Activated CD8-positive, alpha-beta memory T cell treated with anti-CD3 and anti-CD28 coated beads, Interleukin-2, amount 10 ng/mL, durations not matched to agents 7 days and 5 days (primary cell): ENCODE results near the gene PSMG1. TPM values are rescaled to one million over a fixed set of nuclear protein-coding genes. Genes with fewer than 3 reads are reported as not detected.

Source experiments
- ATAC-seq: fragments of 150-1000 bp; cut with Tn5 transposase; one replicate; pipeline ENCODE4 v1.10.0; 2021; ENCODE audit warnings: moderate library complexity
- CTCF ChIA-PET: fragments of 350-600 bp; sonication (Branson Sonifier 250); formaldehyde crosslinking; loops from one replicate; lab custom pipeline; 2021; ENCODE audit warnings: antibody characterized with exemption; lab: Charles Lee
- DNase-seq: peaks from one replicate; pipeline ENCODE4 v3.0.0-alpha.2; 2020
- H3K27ac Mint-ChIP-seq: one replicate; pipeline ENCODE4 v1.8.0; 2021; ENCODE audit warnings: mild to moderate bottlenecking, mixed read lengths
- H3K27me3 Mint-ChIP-seq: one replicate; pipeline ENCODE4 v1.8.0; 2021; ENCODE audit warnings: mixed read lengths
- H3K36me3 Mint-ChIP-seq: one replicate; pipeline ENCODE4 v1.8.0; 2021; ENCODE audit warnings: mild to moderate bottlenecking, mixed read lengths
- H3K4me1 Mint-ChIP-seq: one replicate; pipeline ENCODE4 v1.8.0; 2021; ENCODE audit warnings: mixed read lengths
- H3K4me3 Mint-ChIP-seq: one replicate; pipeline ENCODE4 v1.8.0; 2021; ENCODE audit warnings: mild to moderate bottlenecking, moderate library complexity, mixed read lengths
- H3K9me3 Mint-ChIP-seq: one replicate; pipeline ENCODE4 v1.8.0; 2022; ENCODE audit warnings: low read depth, mixed read lengths
- total RNA-seq, 2 experiments: library from RNA; stranded (reverse); gene quantifications; one replicate each; pipeline ENCODE4 v1.2.3, GENCODE V29; 2021

The PSMG1 gene
- total RNA-seq, 2 experiments from 2014 or later, result 62.9 to 88.1 TPM

GRCh38 chr21:39184050-39184980, 1.1 kb upstream of the PSMG1 start:
- no peaks in the 10 kb centered on the region for H3K9me3 Mint-ChIP-seq
- peak overlapping the region; percentile 98 for H3K27ac Mint-ChIP-seq
- no peak for DNase-seq
- peaks cover 39% of the 10 kb centered on the region for H3K4me1 Mint-ChIP-seq
- no peaks in the 10 kb centered on the region for H3K27me3 Mint-ChIP-seq
- H3K4me3 Mint-ChIP-seq, result peak overlapping the region; percentile 99
- peaks cover 17% of the 10 kb centered on the region for H3K36me3 Mint-ChIP-seq
- ATAC-seq, result no peak
- CTCF ChIA-PET, result interaction anchor here (0.5 to 1.8 kb wide), 8 partner anchors 13 to 375 kb away, joined by 3 to 8 read pairs (median 3); a partner anchor contains a TSS

DNA sequence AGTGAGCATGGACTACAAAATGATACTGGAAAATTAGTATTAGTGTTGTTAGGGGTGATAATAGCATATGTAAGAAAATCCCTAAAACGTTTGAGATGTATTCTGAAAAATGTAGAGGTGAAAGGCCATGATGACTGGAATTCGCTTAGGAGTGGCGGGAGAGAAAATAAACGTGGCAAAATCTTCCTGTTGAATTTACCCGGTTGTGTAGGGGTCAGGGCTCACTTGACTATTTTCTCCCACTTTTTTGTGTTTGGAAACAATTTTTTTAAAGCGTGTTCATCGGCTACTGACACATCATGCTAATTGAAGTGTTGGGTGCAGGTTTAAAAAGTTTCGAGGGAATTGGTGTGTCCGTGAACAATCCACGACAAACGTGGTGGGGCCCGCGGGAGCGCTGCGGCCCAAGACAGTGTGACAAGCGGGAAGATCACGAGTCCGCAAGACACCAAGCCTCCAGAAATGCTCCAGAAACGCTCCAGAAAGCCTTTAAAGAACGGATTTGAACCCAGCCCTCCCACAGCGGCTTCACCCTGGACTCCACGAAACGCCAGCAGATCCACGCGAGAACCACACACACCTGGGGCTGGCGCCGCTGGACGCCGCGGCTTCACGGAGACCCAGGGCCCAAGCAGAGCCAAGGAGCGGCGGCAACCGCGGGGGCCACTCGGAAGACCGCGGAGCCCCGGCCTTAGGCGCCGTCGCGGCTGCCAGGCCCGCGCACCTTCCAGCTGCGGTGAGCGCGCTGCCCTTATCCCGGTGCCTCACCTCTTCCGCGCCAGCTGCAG, 573 bp downstream of the PSMG1 start:
- peak overlapping the region; percentile 98 for H3K27ac Mint-ChIP-seq
- no peaks in the 10 kb centered on the region for H3K9me3 Mint-ChIP-seq
- ATAC-seq (no peak), DNase-seq (no peak)
- CTCF ChIA-PET, result interaction anchor here (0.9 to 1.8 kb wide), 5 partner anchors 205 to 677 kb away, joined by 3 to 8 read pairs (median 4); no protein-coding TSS in a partner anchor
- H3K4me1 Mint-ChIP-seq, result peaks cover 41% of the 10 kb centered on the region
- H3K4me3 Mint-ChIP-seq, result peak overlapping the region; percentile 99
- peaks cover 26% of the 10 kb centered on the region for H3K36me3 Mint-ChIP-seq
- H3K27me3 Mint-ChIP-seq, result no peaks in the 10 kb centered on the region

DNA sequence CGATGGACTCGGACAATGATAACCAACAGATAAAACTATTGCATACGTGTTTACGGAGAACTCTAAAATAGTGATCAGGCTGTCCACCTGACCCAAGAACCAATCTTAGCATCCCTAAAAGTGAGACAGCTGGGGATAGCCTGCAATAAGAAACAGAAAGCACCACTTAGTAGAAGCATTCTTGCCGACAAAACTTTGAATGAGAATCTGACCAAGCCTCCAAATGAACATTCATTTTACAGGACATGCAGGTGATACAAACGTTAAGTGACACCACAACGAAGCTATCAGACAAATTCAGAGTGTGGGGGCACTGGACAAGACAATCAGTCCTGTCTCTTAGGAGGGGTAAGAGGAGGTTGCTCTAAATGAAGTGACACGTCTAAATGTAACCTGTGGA, 1.2 kb downstream of the PSMG1 start:
- peaks cover 26% of the 10 kb centered on the region for H3K36me3 Mint-ChIP-seq
- DNase-seq, result no peak
- H3K9me3 Mint-ChIP-seq, result no peaks in the 10 kb centered on the region
- peak overlapping the region; percentile 98 for H3K27ac Mint-ChIP-seq
- no peak for ATAC-seq
- H3K4me3 Mint-ChIP-seq, result peak overlapping the region; percentile 99
- no peaks in the 10 kb centered on the region for H3K27me3 Mint-ChIP-seq
- H3K4me1 Mint-ChIP-seq, result peaks cover 41% of the 10 kb centered on the region
- CTCF ChIA-PET, result interaction anchor here (1.6 kb wide), 1 partner anchor 260 kb away, joined by 4 read pairs; no protein-coding TSS in a partner anchor

- H3K4me1 Mint-ChIP-seq, result peaks cover 38% of the 10 kb centered on the region
- DNase-seq (no peak), ATAC-seq (no peak)
- peak overlapping the region; percentile 99 for H3K4me3 Mint-ChIP-seq
- H3K27me3 Mint-ChIP-seq, result no peaks in the 10 kb centered on the region
- no peaks in the 10 kb centered on the region for H3K9me3 Mint-ChIP-seq
- peaks cover 30% of the 10 kb centered on the region for H3K36me3 Mint-ChIP-seq
- CTCF ChIA-PET, result interaction anchor here (0.6 to 1.6 kb wide), 4 partner anchors 206 to 412 kb away, joined by 3 to 8 read pairs (median 4); no protein-coding TSS in a partner anchor
- H3K27ac Mint-ChIP-seq, result peak overlapping the region; percentile 58
Measured at GRCh38 chr21:39181205-39181818, 1.9 kb downstream of the PSMG1 start.

DNA sequence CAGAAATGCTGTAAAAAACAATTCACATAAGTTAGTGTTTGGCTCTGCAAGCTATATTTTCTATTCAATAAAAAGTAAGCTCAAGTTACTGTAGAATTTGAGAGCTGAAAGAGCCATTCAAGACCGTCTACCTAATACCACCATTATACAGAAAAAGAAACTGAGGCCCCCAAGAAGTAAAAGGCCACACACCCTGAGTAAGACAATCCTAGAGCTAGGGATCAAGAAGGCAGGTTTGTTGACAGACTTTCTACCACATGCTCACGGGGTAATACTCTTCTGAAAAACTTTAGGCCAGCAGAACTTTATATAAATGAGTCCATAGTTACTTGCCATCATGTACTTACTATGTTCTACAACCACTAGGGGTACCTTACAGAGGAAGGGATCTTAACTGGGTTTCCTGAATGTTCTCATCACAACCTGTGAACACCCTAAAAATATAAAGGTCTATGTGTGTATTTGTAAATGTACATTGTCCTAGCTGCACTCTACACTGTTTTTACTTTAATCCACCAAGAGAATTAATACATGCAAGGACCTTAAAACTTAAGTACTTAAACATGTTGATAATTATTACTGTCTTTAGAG, 2.7 kb downstream of the PSMG1 start:
- DNase-seq (no peak), ATAC-seq (no peak)
- Mint-ChIP-seq H3K27ac (peak overlapping the region; percentile 62), H3K36me3 (peaks cover 36% of the 10 kb centered on the region), H3K4me3 (peak overlapping the region; percentile 43), H3K4me1 (peaks cover 41% of the 10 kb centered on the region), H3K9me3 (no peaks in the 10 kb centered on the region), H3K27me3 (no peaks in the 10 kb centered on the region)
- CTCF ChIA-PET, result interaction anchor here (0.6 to 1.6 kb wide), 3 partner anchors 207 to 411 kb away, joined by 3 to 8 read pairs (median 3); no protein-coding TSS in a partner anchor

DNA sequence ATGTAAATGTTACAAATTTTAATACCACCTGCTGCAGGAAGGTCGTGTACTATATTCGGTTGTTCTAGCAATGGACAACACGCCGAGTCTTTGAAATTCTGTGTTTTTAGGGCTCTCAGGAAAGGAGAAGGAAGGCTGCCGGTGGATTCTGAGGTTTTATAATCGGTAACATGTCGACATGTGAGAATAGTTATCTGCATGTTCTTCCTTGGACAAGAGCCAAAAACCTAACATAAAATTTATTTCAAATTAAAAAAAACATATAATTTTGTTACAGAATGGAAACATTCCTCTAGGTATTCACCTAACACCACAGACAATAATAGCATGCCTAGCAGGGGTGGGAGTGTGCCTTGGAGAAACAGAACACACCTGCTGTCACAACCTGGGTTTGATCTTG, 4.8 kb downstream of the PSMG1 start:
- DNase-seq, result no peak
- no peak for ATAC-seq
- Mint-ChIP-seq H3K27me3 (no peaks in the 10 kb centered on the region), H3K9me3 (no peaks in the 10 kb centered on the region), H3K27ac (no peak overlapping the region), H3K4me3 (no peak overlapping the region), H3K4me1 (peaks cover 29% of the 10 kb centered on the region), H3K36me3 (peaks cover 51% of the 10 kb centered on the region)
- CTCF ChIA-PET, result no interaction called here

GRCh38 chr21:39176271-39176709, 7.0 kb downstream of the PSMG1 start:
- H3K27ac Mint-ChIP-seq, result no peak overlapping the region
- peaks cover 60% of the 10 kb centered on the region for H3K36me3 Mint-ChIP-seq
- H3K9me3 Mint-ChIP-seq, result no peaks in the 10 kb centered on the region
- CTCF ChIA-PET, result interaction anchor here (1.3 kb wide), 1 partner anchor 442 kb away, joined by 4 read pairs; no protein-coding TSS in a partner anchor
- ATAC-seq (no peak), DNase-seq (no peak)
- H3K4me1 Mint-ChIP-seq, result peaks cover 18% of the 10 kb centered on the region
- H3K4me3 Mint-ChIP-seq, result no peak overlapping the region
- H3K27me3 Mint-ChIP-seq, result no peaks in the 10 kb centered on the region

DNA sequence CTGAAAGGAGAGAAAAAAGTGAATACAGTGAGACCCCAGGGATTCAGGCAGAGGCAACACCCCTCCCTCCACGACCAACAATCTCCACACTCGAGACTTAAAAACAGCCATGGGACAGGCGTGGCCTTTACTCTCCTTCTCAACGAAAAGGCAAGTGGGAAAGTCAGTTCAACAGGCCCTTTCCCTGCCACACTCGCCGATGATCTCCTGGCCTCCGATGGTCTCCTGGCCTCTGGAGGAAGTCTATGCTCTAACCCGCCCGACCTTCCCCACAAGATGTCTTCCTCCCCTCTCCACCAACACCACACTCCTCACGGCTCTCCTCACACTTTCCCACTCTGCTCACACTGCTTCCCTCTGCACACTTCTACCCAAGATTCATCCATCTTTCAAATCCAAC, 7.6 kb downstream of the PSMG1 start:
- no peak overlapping the region for H3K4me3 Mint-ChIP-seq
- H3K4me1 Mint-ChIP-seq, result peaks cover 13% of the 10 kb centered on the region
- CTCF ChIA-PET, result no interaction called here
- H3K27ac Mint-ChIP-seq, result peak overlapping the region; percentile 0
- H3K9me3 Mint-ChIP-seq, result no peaks in the 10 kb centered on the region
- DNase-seq (no peak), ATAC-seq (no peak)
- no peaks in the 10 kb centered on the region for H3K27me3 Mint-ChIP-seq
- H3K36me3 Mint-ChIP-seq, result peaks cover 63% of the 10 kb centered on the region

- Mint-ChIP-seq H3K27me3 (no peaks in the 10 kb centered on the region), H3K36me3 (peaks cover 63% of the 10 kb centered on the region), H3K27ac (no peak overlapping the region), H3K9me3 (no peaks in the 10 kb centered on the region), H3K4me3 (no peak overlapping the region), H3K4me1 (peaks cover 8% of the 10 kb centered on the region)
- CTCF ChIA-PET, result no interaction called here
- DNase-seq (no peak), ATAC-seq (no peak)
Measured at GRCh38 chr21:39175154-39175553, 8.1 kb downstream of the PSMG1 start.

DNA sequence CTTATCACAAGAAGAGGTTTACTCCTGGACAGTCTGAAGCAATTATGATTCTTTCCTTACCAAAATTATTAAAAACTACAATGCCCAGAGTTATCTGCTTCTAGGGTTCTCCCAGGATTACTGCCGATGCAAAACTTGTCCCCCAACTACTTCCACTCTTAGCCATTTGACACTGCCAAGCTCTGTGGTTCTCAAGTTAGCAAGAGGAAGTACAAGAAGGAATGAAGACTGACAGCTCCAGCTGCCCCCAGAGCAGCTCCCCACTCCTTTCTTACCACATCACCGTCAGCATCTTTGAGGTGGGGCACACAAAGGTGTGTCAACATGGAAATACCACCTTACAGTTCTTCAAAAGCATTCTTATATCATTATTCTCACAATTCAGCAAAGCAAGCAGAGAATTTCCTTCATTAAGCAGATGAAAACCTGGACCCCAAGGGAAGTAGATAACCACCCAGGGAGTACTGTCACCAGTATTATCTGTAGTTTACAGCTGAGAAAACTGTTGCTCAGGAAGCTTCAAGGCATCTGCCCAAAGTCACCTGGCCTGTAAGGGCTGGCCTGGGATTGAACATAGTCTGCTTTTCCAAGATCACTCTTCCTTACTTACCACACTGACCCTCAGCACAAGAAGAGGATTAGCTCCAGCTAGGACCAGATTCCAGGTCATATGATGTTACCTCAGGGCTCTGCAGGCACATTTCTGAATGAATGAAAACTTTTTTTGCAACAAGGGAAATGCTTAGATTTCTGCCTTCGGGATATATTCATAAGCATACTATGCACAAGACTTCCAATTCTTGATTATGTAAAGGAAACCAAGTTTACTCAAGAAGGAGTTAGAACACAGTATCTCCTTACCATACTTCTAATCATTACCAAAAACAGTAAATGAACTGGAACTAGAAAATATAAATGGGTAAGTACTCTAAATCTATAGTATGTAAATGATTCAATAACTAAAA, 9.3 kb downstream of the PSMG1 start:
- Mint-ChIP-seq H3K9me3 (no peaks in the 10 kb centered on the region), H3K27ac (no peak overlapping the region), H3K4me3 (no peak overlapping the region), H3K36me3 (peaks cover 59% of the 10 kb centered on the region), H3K4me1 (peaks cover 4% of the 10 kb centered on the region), H3K27me3 (no peaks in the 10 kb centered on the region)
- CTCF ChIA-PET, result no interaction called here
- DNase-seq (no peak), ATAC-seq (no peak)

DNA sequence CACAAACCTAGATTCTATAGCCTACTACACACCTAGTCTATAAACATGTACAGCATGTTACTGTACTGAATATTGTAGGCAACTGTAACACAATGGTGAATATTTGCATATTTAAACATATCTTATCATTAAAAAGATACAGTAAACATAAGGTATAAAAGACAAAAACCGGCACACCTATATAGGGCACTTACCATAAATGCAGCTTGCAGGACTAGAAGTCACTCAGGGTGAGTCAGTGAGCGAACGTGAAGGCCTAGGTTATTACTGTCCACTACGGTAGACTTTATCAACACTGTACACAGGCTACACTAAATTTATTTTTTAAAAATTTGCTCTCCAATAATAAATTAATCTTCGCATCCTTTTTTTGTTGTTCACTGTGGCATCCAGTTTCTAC, 13.3 kb downstream of the PSMG1 start:
- CTCF ChIA-PET, result no interaction called here
- no peaks in the 10 kb centered on the region for H3K27me3 Mint-ChIP-seq

DNA sequence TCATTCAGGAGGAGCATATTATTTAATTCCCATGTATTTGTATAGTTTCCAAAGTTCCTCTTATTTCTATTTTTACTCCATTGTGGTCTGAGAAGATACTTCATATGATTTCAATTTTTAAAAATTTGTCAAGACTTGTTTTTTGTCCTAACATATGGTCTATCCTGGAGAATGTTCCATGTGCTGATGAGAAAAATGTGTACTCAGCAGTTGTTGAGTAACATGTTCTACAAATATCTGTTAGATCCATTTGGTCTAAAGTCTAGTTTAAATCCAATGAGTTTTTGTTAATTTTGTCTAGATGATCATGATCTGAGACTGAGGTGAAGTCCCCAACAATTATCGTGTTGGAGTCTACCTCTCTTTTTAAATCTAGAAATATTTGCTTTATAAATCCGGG, 14.5 kb downstream of the PSMG1 start:
- Mint-ChIP-seq H3K36me3 (peaks cover 37% of the 10 kb centered on the region), H3K4me1 (no peaks in the 10 kb centered on the region), H3K4me3 (no peak overlapping the region), H3K27me3 (no peaks in the 10 kb centered on the region), H3K9me3 (peaks cover 4% of the 10 kb centered on the region), H3K27ac (no peak overlapping the region)
- CTCF ChIA-PET, result no interaction called here
- DNase-seq, result no peak
- no peak for ATAC-seq

More for the DNA sequence above, 13.3 kb downstream of the PSMG1 start:
- DNase-seq (no peak), ATAC-seq (no peak)
- no peak overlapping the region for H3K27ac Mint-ChIP-seq
- H3K4me3 Mint-ChIP-seq, result no peak overlapping the region
- no peaks in the 10 kb centered on the region for H3K4me1 Mint-ChIP-seq
- H3K9me3 Mint-ChIP-seq, result no peaks in the 10 kb centered on the region
- H3K36me3 Mint-ChIP-seq, result peaks cover 45% of the 10 kb centered on the region
